Glutamatergic neuron (in vitro differentiated cells): ENCODE results near the gene RAB3C. TPM values are rescaled to one million over a fixed set of nuclear protein-coding genes. Genes with fewer than 3 reads are reported as not detected.

ENCODE experiments used
- DNase-seq: peaks from one replicate; pipeline ENCODE4 v3.0.0; 2022
- H3K27ac Mint-ChIP-seq: one replicate; pipeline ENCODE4 v1.8.0; 2020; ENCODE audit warnings: mild to moderate bottlenecking, mixed read lengths, inconsistent platforms; ENCODE audit not compliant: unreplicated experiment
- H3K27me3 Mint-ChIP-seq: one replicate; pipeline ENCODE4 v1.8.0; 2020; ENCODE audit warnings: mild to moderate bottlenecking, moderate library complexity, mixed read lengths, inconsistent platforms; ENCODE audit not compliant: unreplicated experiment
- H3K36me3 Mint-ChIP-seq: one replicate; pipeline ENCODE4 v1.8.0; 2020; ENCODE audit warnings: mild to moderate bottlenecking, mixed read lengths, inconsistent platforms; ENCODE audit not compliant: unreplicated experiment
- H3K4me1 Mint-ChIP-seq: one replicate; pipeline ENCODE4 v1.8.0; 2020; ENCODE audit warnings: mild to moderate bottlenecking, low read depth, mixed read lengths, inconsistent platforms; ENCODE audit not compliant: unreplicated experiment
- H3K4me3 Mint-ChIP-seq: one replicate; pipeline ENCODE4 v1.8.0; 2020; ENCODE audit warnings: mild to moderate bottlenecking, mixed read lengths, inconsistent platforms; ENCODE audit not compliant: unreplicated experiment
- H3K9me3 Mint-ChIP-seq: one replicate; pipeline ENCODE4 v1.8.0; 2020; ENCODE audit warnings: mild to moderate bottlenecking, moderate library complexity, mixed read lengths, inconsistent platforms; ENCODE audit not compliant: unreplicated experiment
- CTCF ChIP-seq: fragments of 200-600 bp; sonication (generic); IDR thresholded peaks from one replicate; pipeline ENCODE4 v1.5.0; 2021; ENCODE audit not compliant: partially characterized antibody, unreplicated experiment
- total RNA-seq: library from RNA; stranded (reverse); fragmentation: NEBNext Ultra II Directional; extraction: Animal tissue kit (Norgen Biotek cat#: 25700); gene quantifications from one replicate; pipeline ENCODE4 v1.2.1, GENCODE V29; 2021; ENCODE audit not compliant: unreplicated experiment

Gene RAB3C
- total RNA-seq, 1 donor from 2014 or later = 36.2 TPM

- H3K4me1 Mint-ChIP-seq = no peaks in the 10 kb centered on the region
These were observed 318.4 kb downstream of the RAB3C start for GRCh38 chr5:58901271-58901670.

GRCh38 chr5:58902305-58902704, 319.4 kb downstream of the RAB3C start:
- no peak for TF ChIP-seq CTCF
- DNase-seq = no peak
- peaks cover 2% of the 10 kb centered on the region for H3K27me3 Mint-ChIP-seq
- no peaks in the 10 kb centered on the region for H3K9me3 Mint-ChIP-seq
- H3K4me3 Mint-ChIP-seq = no peak overlapping the region
- no peaks in the 10 kb centered on the region for H3K4me1 Mint-ChIP-seq
- H3K36me3 Mint-ChIP-seq = peaks cover 5% of the 10 kb centered on the region
- H3K27ac Mint-ChIP-seq = no peak overlapping the region

More at GRCh38 chr5:58901271-58901670, 318.4 kb downstream of the RAB3C start:
- DNase-seq = no peak
- TF ChIP-seq CTCF = no peak
- H3K27ac Mint-ChIP-seq = no peak overlapping the region
- peaks cover 2% of the 10 kb centered on the region for H3K27me3 Mint-ChIP-seq
- H3K4me3 Mint-ChIP-seq = no peak overlapping the region
- peaks cover 5% of the 10 kb centered on the region for H3K36me3 Mint-ChIP-seq
- no peaks in the 10 kb centered on the region for H3K9me3 Mint-ChIP-seq

GRCh38 chr5:58902765-58903164, 319.9 kb downstream of the RAB3C start:
- H3K27me3 Mint-ChIP-seq = peaks cover 2% of the 10 kb centered on the region
- no peak for DNase-seq
- H3K4me1 Mint-ChIP-seq = no peaks in the 10 kb centered on the region
- no peak overlapping the region for H3K27ac Mint-ChIP-seq
- H3K4me3 Mint-ChIP-seq = no peak overlapping the region
- H3K36me3 Mint-ChIP-seq = peaks cover 5% of the 10 kb centered on the region
- TF ChIP-seq CTCF = no peak
- H3K9me3 Mint-ChIP-seq = no peaks in the 10 kb centered on the region

GRCh38 chr5:58904737-58905136, 321.9 kb downstream of the RAB3C start:
- H3K9me3 Mint-ChIP-seq = peaks cover 2% of the 10 kb centered on the region
- DNase-seq = no peak
- H3K4me3 Mint-ChIP-seq = no peak overlapping the region
- H3K36me3 Mint-ChIP-seq = peaks cover 5% of the 10 kb centered on the region
- H3K27me3 Mint-ChIP-seq = peaks cover 2% of the 10 kb centered on the region
- TF ChIP-seq CTCF = no peak
- H3K4me1 Mint-ChIP-seq = no peaks in the 10 kb centered on the region
- no peak overlapping the region for H3K27ac Mint-ChIP-seq

GRCh38 chr5:58905944-58906343, 323.1 kb downstream of the RAB3C start:
- peaks cover 9% of the 10 kb centered on the region for H3K36me3 Mint-ChIP-seq
- no peak for TF ChIP-seq CTCF
- H3K9me3 Mint-ChIP-seq = peaks cover 3% of the 10 kb centered on the region
- no peak overlapping the region for H3K27ac Mint-ChIP-seq
- no peaks in the 10 kb centered on the region for H3K4me1 Mint-ChIP-seq
- DNase-seq = no peak
- no peak overlapping the region for H3K4me3 Mint-ChIP-seq
- H3K27me3 Mint-ChIP-seq = peaks cover 2% of the 10 kb centered on the region

Other genes starting within 250 kb of the RAB3C start
- gene PLK2, start 123.0 kb upstream of the RAB3C start, total RNA-seq = 7.8 TPM
- gene GAPT, start 91.6 kb upstream of the RAB3C start, total RNA-seq = not detected